CD4-positive, CD25-positive, alpha-beta regulatory T cell (primary cell): ENCODE results near the gene SELENOF. TPM values are rescaled to one million over a fixed set of nuclear protein-coding genes. Genes with fewer than 3 reads are reported as not detected.

Source experiments
- ATAC-seq, 2 donors: fragments of 150-1000 bp; cut with Tn5 transposase; one replicate each; pipeline ENCODE4 v1.10.0; 2021; ENCODE audit warnings: low read depth in 2 of 2, moderate number of reproducible peaks in 2 of 2, moderate library complexity in 1 of 2
- DNase-seq, 3 donors: peaks; one replicate each; pipeline versions ENCODE4 v3.0.0 to v3.0.0-alpha.2; 2012 to 2022; ENCODE audit warnings: mixed read lengths in 1 of 3
- H3K27ac ChIP-seq: one replicate; pipeline ENCODE4 v1.7.0; 2013; ENCODE audit warnings: mild to moderate bottlenecking, low read length; ENCODE audit not compliant: insufficient read depth, poor library complexity, severe bottlenecking
- H3K27me3 ChIP-seq: one replicate; pipeline ENCODE4 v1.7.0; 2013; ENCODE audit warnings: low read length; ENCODE audit not compliant: control insufficient read depth, insufficient read depth
- H3K36me3 ChIP-seq: one replicate; pipeline ENCODE4 v1.7.0; 2013; ENCODE audit warnings: mild to moderate bottlenecking, low read length, moderate library complexity; ENCODE audit not compliant: control insufficient read depth, insufficient read depth
- H3K4me1 ChIP-seq: 2 replicates; pipeline ENCODE4 v1.7.0; 2013; ENCODE audit warnings: mild to moderate bottlenecking, low read length; ENCODE audit not compliant: insufficient read depth, control insufficient read depth, poor library complexity, severe bottlenecking
- H3K4me3 ChIP-seq: one replicate; pipeline ENCODE4 v1.7.0; 2013; ENCODE audit warnings: low read depth, mild to moderate bottlenecking, low read length, moderate library complexity
- H3K9me3 ChIP-seq, 2 experiments: 1 replicate in 1 of 2; 2 replicates in 1 of 2; pipeline ENCODE4 v1.7.0; 2013; ENCODE audit warnings: low read length in 2 of 2, mild to moderate bottlenecking in 1 of 2, moderate library complexity in 1 of 2; ENCODE audit not compliant: control insufficient read depth in 2 of 2
- H3K27ac Mint-ChIP-seq, 3 donors: one replicate each; pipeline ENCODE4 v1.8.0; 2020 to 2022; ENCODE audit warnings: mild to moderate bottlenecking in 3 of 3, mixed read lengths in 3 of 3, moderate library complexity in 2 of 3
- H3K27me3 Mint-ChIP-seq: one replicate; pipeline ENCODE4 v1.8.0; 2022; ENCODE audit warnings: mild to moderate bottlenecking, mixed read lengths
- H3K36me3 Mint-ChIP-seq: one replicate; pipeline ENCODE4 v1.8.0; 2020; ENCODE audit warnings: mixed read lengths
- H3K4me1 Mint-ChIP-seq, 4 donors: one replicate each; pipeline ENCODE4 v1.8.0; 2020 to 2022; ENCODE audit warnings: mixed read lengths in 4 of 4, mild to moderate bottlenecking in 1 of 4
- H3K4me3 Mint-ChIP-seq, 4 donors: one replicate each; pipeline ENCODE4 v1.8.0; 2020 to 2022; ENCODE audit warnings: mild to moderate bottlenecking in 4 of 4, mixed read lengths in 4 of 4, moderate library complexity in 3 of 4
- H3K9me3 Mint-ChIP-seq, 7 donors: one replicate each; pipeline ENCODE4 v1.8.0; 2020 to 2022; ENCODE audit warnings: mixed read lengths in 7 of 7, mild to moderate bottlenecking in 3 of 7, moderate library complexity in 2 of 7
- polyA plus RNA-seq, 4 donors: library from polyadenylated mRNA; unstranded; fragments of 300-500 nt; fragmentation: Illumina TruSeq; gene quantifications; one replicate each; pipeline ENCODE4 v1.2.3, GENCODE V29; 2021
- total RNA-seq: library from RNA; stranded (reverse); gene quantifications from one replicate; pipeline ENCODE4 v1.2.3, GENCODE V29; 2022

The SELENOF gene
- total and polyA plus RNA-seq, 5 donors from 2014 or later: 128 to 322 (median 295) TPM

- ATAC-seq (no peak), DNase-seq (no peak)
- H3K27ac Mint-ChIP-seq: no peak overlapping the region
- no peaks in the 10 kb centered on the region for H3K9me3 Mint-ChIP-seq
- Histone ChIP-seq H3K36me3 (no peaks in the 10 kb centered on the region), H3K9me3 (no peaks in the 10 kb centered on the region), H3K4me3 (no peak overlapping the region), H3K27me3 (no peaks in the 10 kb centered on the region), H3K27ac (no peak overlapping the region), H3K4me1 (no peaks in the 10 kb centered on the region)
- H3K4me3 Mint-ChIP-seq: no peak overlapping the region
- peaks cover 6% of the 10 kb centered on the region for H3K27me3 Mint-ChIP-seq
- H3K36me3 Mint-ChIP-seq: no peaks in the 10 kb centered on the region
- no peaks in the 10 kb centered on the region for H3K4me1 Mint-ChIP-seq
These were observed 67.7 kb downstream of the SELENOF start for GRCh38 chr1:86846164-86846647.

DNA sequence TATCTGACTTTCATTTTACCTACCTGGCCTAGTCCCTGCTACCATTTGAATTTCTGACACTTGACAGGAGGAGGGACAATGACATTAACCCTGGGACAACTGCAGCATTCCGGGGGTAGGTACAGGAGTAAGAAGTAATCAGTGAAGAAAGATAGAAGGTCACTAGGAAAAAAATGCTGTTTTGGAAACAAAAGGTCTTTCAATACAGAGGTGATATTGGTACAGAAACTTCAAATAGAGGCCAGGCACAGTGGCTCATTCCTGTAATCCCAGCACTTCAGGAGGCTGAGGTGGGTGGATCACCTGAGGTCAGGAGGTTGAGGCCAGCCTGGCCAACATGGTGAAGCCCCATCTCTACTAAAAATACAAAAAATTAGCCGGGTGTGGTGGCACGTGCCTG lies 68.4 kb downstream of the SELENOF start:
- Histone ChIP-seq H3K27me3 (no peaks in the 10 kb centered on the region), H3K4me3 (no peak overlapping the region), H3K4me1 (no peaks in the 10 kb centered on the region), H3K27ac (no peak overlapping the region), H3K36me3 (no peaks in the 10 kb centered on the region), H3K9me3 (no peaks in the 10 kb centered on the region)
- H3K36me3 Mint-ChIP-seq: no peaks in the 10 kb centered on the region
- no peaks in the 10 kb centered on the region for H3K4me1 Mint-ChIP-seq
- H3K4me3 Mint-ChIP-seq: no peak overlapping the region
- no peak overlapping the region for H3K27ac Mint-ChIP-seq
- ATAC-seq (no peak), DNase-seq (no peak)
- no peaks in the 10 kb centered on the region for H3K9me3 Mint-ChIP-seq
- peaks cover 7% of the 10 kb centered on the region for H3K27me3 Mint-ChIP-seq

- Mint-ChIP-seq H3K27me3 (peaks cover 11% of the 10 kb centered on the region), H3K27ac (no peak overlapping the region), H3K36me3 (no peaks in the 10 kb centered on the region), H3K4me3 (no peak overlapping the region), H3K4me1 (peaks cover 0 to 2% (median 0%) of the 10 kb centered on the region in 4 donors), H3K9me3 (no peaks in the 10 kb centered on the region)
- Histone ChIP-seq H3K4me1 (no peaks in the 10 kb centered on the region), H3K4me3 (no peak overlapping the region), H3K27ac (no peak overlapping the region), H3K9me3 (no peaks in the 10 kb centered on the region), H3K27me3 (no peaks in the 10 kb centered on the region), H3K36me3 (no peaks in the 10 kb centered on the region)
- DNase-seq: no peak
- no peak for ATAC-seq
These were observed 72.8 kb downstream of the SELENOF start for GRCh38 chr1:86841116-86841515.

GRCh38 chr1:86833461-86834215 lies 80.3 kb downstream of the SELENOF start:
- Histone ChIP-seq H3K4me3 (no peak overlapping the region), H3K27me3 (no peaks in the 10 kb centered on the region), H3K36me3 (no peaks in the 10 kb centered on the region), H3K27ac (no peak overlapping the region), H3K4me1 (no peaks in the 10 kb centered on the region), H3K9me3 (no peaks in the 10 kb centered on the region)
- peak; percentile 35 to 75 (median 59) for DNase-seq
- no peaks in the 10 kb centered on the region for H3K9me3 Mint-ChIP-seq
- H3K27ac Mint-ChIP-seq: peak overlapping the region in 2 of 3 donors; percentile 61 to 77
- H3K4me3 Mint-ChIP-seq: no peak overlapping the region
- H3K36me3 Mint-ChIP-seq: no peaks in the 10 kb centered on the region
- peak; percentile 52 to 56 for ATAC-seq
- peaks cover 0 to 5% (median under 1%) of the 10 kb centered on the region in 4 donors for H3K4me1 Mint-ChIP-seq
- H3K27me3 Mint-ChIP-seq: peaks cover 4% of the 10 kb centered on the region

DNA sequence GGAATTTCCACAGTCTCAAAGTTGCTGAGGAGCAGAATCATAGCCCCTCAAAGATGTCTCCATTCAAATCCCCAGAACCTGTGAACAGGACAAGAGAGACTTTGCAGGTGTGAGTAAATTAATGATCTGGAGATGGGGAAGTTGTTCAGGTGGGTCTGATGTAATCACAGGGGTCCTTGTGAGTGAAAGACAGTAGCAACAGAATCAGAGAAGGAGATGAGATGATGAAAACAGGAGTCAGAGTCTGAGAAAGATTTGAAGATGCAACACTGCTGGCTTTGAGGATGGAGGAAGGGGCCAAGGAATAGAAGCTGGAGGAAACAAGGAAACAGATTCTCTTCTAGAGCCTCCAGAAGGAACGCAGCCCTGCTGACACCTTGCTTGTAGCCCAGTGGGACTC lies 81.5 kb downstream of the SELENOF start:
- Mint-ChIP-seq H3K27ac (no peak overlapping the region), H3K9me3 (no peaks in the 10 kb centered on the region), H3K27me3 (peaks cover 3% of the 10 kb centered on the region), H3K36me3 (no peaks in the 10 kb centered on the region), H3K4me3 (no peak overlapping the region), H3K4me1 (peaks cover 0 to 7% (median under 1%) of the 10 kb centered on the region in 4 donors)
- no peak overlapping the region for H3K4me3 ChIP-seq
- ATAC-seq: no peak
- H3K9me3 ChIP-seq: no peaks in the 10 kb centered on the region
- H3K4me1 ChIP-seq: no peaks in the 10 kb centered on the region
- no peak overlapping the region for H3K27ac ChIP-seq
- H3K36me3 ChIP-seq: no peaks in the 10 kb centered on the region
- no peaks in the 10 kb centered on the region for H3K27me3 ChIP-seq
- no peak for DNase-seq

DNA sequence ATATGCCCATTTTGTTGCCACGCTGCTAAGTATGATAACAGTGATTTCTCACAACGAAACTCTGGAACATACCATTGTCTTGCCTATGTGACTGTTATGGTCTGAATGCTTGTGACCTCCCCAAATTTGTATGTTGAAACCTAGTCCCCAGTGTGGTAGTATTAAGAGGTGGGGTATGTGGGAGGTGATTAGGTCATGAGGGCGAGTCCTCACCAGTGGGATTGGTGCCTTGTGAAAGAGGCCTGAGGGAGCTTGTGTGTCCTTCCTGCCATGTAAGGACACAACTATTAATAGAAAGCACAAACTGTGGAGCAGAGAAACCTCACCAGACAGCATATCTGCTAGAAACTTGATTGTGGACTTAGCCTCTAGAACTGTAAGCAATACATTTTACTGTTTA lies 84.6 kb downstream of the SELENOF start:
- H3K27ac ChIP-seq: no peak overlapping the region
- H3K4me3 Mint-ChIP-seq: no peak overlapping the region
- H3K27me3 ChIP-seq: no peaks in the 10 kb centered on the region
- no peaks in the 10 kb centered on the region for H3K9me3 Mint-ChIP-seq
- H3K9me3 ChIP-seq: no peaks in the 10 kb centered on the region
- ATAC-seq (no peak), DNase-seq (no peak)
- no peaks in the 10 kb centered on the region for H3K27me3 Mint-ChIP-seq
- peaks cover 0 to 7% (median 0%) of the 10 kb centered on the region in 4 donors for H3K4me1 Mint-ChIP-seq
- no peak overlapping the region for H3K27ac Mint-ChIP-seq
- H3K36me3 ChIP-seq: no peaks in the 10 kb centered on the region
- no peak overlapping the region for H3K4me3 ChIP-seq
- H3K36me3 Mint-ChIP-seq: no peaks in the 10 kb centered on the region
- H3K4me1 ChIP-seq: no peaks in the 10 kb centered on the region

GRCh38 chr1:86828024-86828423 lies 85.9 kb downstream of the SELENOF start:
- Mint-ChIP-seq H3K4me1 (peaks cover 0 to 2% (median 0%) of the 10 kb centered on the region in 4 donors), H3K36me3 (no peaks in the 10 kb centered on the region), H3K27me3 (no peaks in the 10 kb centered on the region), H3K4me3 (no peak overlapping the region), H3K27ac (no peak overlapping the region), H3K9me3 (no peaks in the 10 kb centered on the region)
- H3K27me3 ChIP-seq: no peaks in the 10 kb centered on the region
- no peaks in the 10 kb centered on the region for H3K4me1 ChIP-seq
- no peaks in the 10 kb centered on the region for H3K9me3 ChIP-seq
- no peak overlapping the region for H3K27ac ChIP-seq
- DNase-seq (no peak), ATAC-seq (no peak)
- H3K36me3 ChIP-seq: no peaks in the 10 kb centered on the region
- H3K4me3 ChIP-seq: no peak overlapping the region

- Histone ChIP-seq H3K9me3 (no peaks in the 10 kb centered on the region), H3K4me3 (no peak overlapping the region), H3K27me3 (no peaks in the 10 kb centered on the region), H3K27ac (no peak overlapping the region), H3K36me3 (no peaks in the 10 kb centered on the region), H3K4me1 (no peaks in the 10 kb centered on the region)
- DNase-seq (no peak), ATAC-seq (no peak)
- no peak overlapping the region for H3K27ac Mint-ChIP-seq
- H3K4me3 Mint-ChIP-seq: no peak overlapping the region
- peaks cover 2% of the 10 kb centered on the region for H3K27me3 Mint-ChIP-seq
- H3K9me3 Mint-ChIP-seq: no peaks in the 10 kb centered on the region
- no peaks in the 10 kb centered on the region for H3K36me3 Mint-ChIP-seq
- peaks cover 0 to 2% (median 0%) of the 10 kb centered on the region in 4 donors for H3K4me1 Mint-ChIP-seq
These were observed 87.1 kb downstream of the SELENOF start for GRCh38 chr1:86826856-86827255.
